Osteocyte (in vitro differentiated cells): ENCODE results near the gene DPH2. TPM values are rescaled to one million over a fixed set of nuclear protein-coding genes. Genes with fewer than 3 reads are reported as not detected.

Experiments used
- DNase-seq: peaks from one replicate; pipeline ENCODE4 v3.0.0; 2021; ENCODE audit warnings: mixed read lengths; ENCODE audit not compliant: unreplicated experiment; ENCODE audit errors: extremely low spot score
- H3K27ac Mint-ChIP-seq: one replicate; pipeline ENCODE4 v1.8.0; 2021; ENCODE audit warnings: mild to moderate bottlenecking, mixed read lengths; ENCODE audit not compliant: unreplicated experiment
- H3K27me3 Mint-ChIP-seq: one replicate; pipeline ENCODE4 v1.8.0; 2021; ENCODE audit warnings: mixed read lengths; ENCODE audit not compliant: unreplicated experiment
- H3K36me3 Mint-ChIP-seq: one replicate; pipeline ENCODE4 v1.8.0; 2021; ENCODE audit warnings: mixed read lengths; ENCODE audit not compliant: unreplicated experiment
- H3K4me1 Mint-ChIP-seq: one replicate; pipeline ENCODE4 v1.8.0; 2021; ENCODE audit warnings: mixed read lengths; ENCODE audit not compliant: unreplicated experiment
- H3K4me3 Mint-ChIP-seq: one replicate; pipeline ENCODE4 v1.8.0; 2021; ENCODE audit warnings: mild to moderate bottlenecking, moderate library complexity, mixed read lengths; ENCODE audit not compliant: unreplicated experiment
- H3K9me3 Mint-ChIP-seq: one replicate; pipeline ENCODE4 v1.8.0; 2021; ENCODE audit warnings: mixed read lengths; ENCODE audit not compliant: unreplicated experiment
- total RNA-seq: library from RNA; stranded (reverse); gene quantifications from 2 replicates; pipeline ENCODE4 v1.2.1, GENCODE V29; 2021
- TF ChIP-seq, protein P1 (sequence below): fragments of 200-600 bp; sonication (generic); IDR thresholded peaks from 2 replicates; pipeline ENCODE4 v1.5.0; 2021; ENCODE audit warnings: antibody characterized with exemption, mild to moderate bottlenecking, moderate library complexity

DPH2 gene
- total RNA-seq, 1 donor from 2014 or later, result 22.4 TPM

GRCh38 chr1:43983253-43983899 is 13.6 kb downstream of the DPH2 start:
- Mint-ChIP-seq H3K4me3 (no peak overlapping the region), H3K27ac (no peak overlapping the region)

DNA sequence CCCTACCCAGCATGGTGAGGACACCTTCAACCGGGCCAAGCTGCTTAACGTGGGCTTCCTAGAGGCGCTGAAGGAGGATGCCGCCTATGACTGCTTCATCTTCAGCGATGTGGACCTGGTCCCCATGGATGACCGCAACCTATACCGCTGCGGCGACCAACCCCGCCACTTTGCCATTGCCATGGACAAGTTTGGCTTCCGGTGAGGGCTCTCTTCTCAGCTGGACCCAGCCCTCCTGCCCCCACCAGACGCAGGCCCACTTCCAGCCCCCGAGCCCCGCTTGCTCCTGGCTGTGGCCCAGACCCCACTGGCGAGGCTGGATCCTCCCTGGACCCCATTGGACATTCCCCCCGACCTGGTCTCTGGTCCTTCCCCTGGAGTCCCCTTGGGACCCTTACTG is 15.0 kb downstream of the DPH2 start:
- TF ChIP-seq, protein P1, sequence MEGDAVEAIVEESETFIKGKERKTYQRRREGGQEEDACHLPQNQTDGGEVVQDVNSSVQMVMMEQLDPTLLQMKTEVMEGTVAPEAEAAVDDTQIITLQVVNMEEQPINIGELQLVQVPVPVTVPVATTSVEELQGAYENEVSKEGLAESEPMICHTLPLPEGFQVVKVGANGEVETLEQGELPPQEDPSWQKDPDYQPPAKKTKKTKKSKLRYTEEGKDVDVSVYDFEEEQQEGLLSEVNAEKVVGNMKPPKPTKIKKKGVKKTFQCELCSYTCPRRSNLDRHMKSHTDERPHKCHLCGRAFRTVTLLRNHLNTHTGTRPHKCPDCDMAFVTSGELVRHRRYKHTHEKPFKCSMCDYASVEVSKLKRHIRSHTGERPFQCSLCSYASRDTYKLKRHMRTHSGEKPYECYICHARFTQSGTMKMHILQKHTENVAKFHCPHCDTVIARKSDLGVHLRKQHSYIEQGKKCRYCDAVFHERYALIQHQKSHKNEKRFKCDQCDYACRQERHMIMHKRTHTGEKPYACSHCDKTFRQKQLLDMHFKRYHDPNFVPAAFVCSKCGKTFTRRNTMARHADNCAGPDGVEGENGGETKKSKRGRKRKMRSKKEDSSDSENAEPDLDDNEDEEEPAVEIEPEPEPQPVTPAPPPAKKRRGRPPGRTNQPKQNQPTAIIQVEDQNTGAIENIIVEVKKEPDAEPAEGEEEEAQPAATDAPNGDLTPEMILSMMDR, result no peak
- no peak for DNase-seq
- Mint-ChIP-seq H3K36me3 (peaks cover 3% of the 10 kb centered on the region), H3K4me1 (peaks cover 21% of the 10 kb centered on the region), H3K9me3 (no peaks in the 10 kb centered on the region), H3K27me3 (no peaks in the 10 kb centered on the region), H3K4me3 (no peak overlapping the region), H3K27ac (no peak overlapping the region)

More at GRCh38 chr1:43983253-43983899, 13.6 kb downstream of the DPH2 start:
- TF ChIP-seq, protein P1, result no peak
- H3K27me3 Mint-ChIP-seq, result no peaks in the 10 kb centered on the region
- H3K9me3 Mint-ChIP-seq, result no peaks in the 10 kb centered on the region
- peaks cover 3% of the 10 kb centered on the region for H3K36me3 Mint-ChIP-seq
- H3K4me1 Mint-ChIP-seq, result peaks cover 28% of the 10 kb centered on the region
- no peak for DNase-seq

DNA sequence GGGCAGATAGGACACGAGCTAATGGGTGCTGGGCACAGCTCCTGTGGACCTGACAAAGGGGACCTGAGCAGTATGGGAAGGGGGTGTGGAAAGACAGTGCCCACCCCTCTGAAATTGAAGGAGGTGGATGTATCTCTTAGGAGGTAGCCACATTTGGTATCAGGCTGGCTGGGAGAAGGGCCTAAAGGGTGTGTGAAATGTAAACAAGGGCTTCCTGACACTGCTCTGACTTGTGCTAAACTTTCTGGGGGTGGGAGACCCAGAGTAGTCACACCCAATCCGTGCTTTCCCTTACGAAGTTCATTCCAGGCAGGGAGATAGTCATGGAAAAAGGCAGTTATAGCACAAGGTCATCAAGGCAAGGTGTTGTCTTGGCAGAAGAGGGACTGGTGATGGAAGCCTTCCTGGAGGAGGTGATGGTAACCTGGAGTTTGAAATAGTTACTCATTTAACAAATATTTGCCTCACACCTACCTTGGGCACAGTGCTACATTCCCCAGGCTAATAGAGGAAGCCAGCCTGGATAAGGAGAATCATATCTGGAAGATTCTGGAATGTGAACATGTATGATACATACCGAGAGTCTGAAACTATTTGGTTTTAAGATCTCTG is 16.3 kb downstream of the DPH2 start:
- TF ChIP-seq, protein P1, result no peak
- Mint-ChIP-seq H3K4me1 (peaks cover 16% of the 10 kb centered on the region), H3K27ac (no peak overlapping the region), H3K36me3 (peaks cover 3% of the 10 kb centered on the region), H3K9me3 (no peaks in the 10 kb centered on the region), H3K4me3 (no peak overlapping the region), H3K27me3 (no peaks in the 10 kb centered on the region)
- DNase-seq, result no peak

DNA sequence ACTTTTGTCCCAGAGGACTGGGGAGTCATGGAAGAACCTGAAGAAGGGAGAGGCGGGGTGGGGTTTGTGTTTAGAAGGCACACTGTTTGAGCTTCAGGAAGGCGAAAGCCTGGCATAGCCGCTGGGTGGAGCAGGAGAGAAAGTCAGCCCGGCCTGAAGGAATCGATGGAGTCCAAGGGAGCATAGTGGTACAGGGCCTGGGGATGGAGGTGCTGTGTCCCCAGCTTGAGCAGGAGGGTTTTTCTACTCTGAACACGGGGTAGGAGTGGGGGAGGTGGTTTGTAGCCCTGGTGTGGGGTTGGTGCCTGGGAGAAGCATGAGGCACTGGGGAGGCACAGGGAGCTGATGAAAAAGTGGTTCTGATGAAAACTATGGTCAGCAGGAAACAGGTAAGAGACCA is 16.9 kb downstream of the DPH2 start:
- Mint-ChIP-seq H3K4me3 (no peak overlapping the region), H3K4me1 (peaks cover 18% of the 10 kb centered on the region), H3K9me3 (no peaks in the 10 kb centered on the region), H3K36me3 (peaks cover 3% of the 10 kb centered on the region), H3K27me3 (no peaks in the 10 kb centered on the region), H3K27ac (no peak overlapping the region)
- DNase-seq, result no peak
- TF ChIP-seq, protein P1, result no peak

GRCh38 chr1:43987159-43987902 is 17.5 kb downstream of the DPH2 start:
- Mint-ChIP-seq H3K27ac (no peak overlapping the region), H3K36me3 (peaks cover 3% of the 10 kb centered on the region), H3K9me3 (no peaks in the 10 kb centered on the region), H3K4me3 (no peak overlapping the region), H3K27me3 (no peaks in the 10 kb centered on the region), H3K4me1 (peaks cover 23% of the 10 kb centered on the region)
- TF ChIP-seq, protein P1, result no peak
- no peak for DNase-seq
